ENCODE measurements around the gene TRIO.

The TRIO gene

DNA sequence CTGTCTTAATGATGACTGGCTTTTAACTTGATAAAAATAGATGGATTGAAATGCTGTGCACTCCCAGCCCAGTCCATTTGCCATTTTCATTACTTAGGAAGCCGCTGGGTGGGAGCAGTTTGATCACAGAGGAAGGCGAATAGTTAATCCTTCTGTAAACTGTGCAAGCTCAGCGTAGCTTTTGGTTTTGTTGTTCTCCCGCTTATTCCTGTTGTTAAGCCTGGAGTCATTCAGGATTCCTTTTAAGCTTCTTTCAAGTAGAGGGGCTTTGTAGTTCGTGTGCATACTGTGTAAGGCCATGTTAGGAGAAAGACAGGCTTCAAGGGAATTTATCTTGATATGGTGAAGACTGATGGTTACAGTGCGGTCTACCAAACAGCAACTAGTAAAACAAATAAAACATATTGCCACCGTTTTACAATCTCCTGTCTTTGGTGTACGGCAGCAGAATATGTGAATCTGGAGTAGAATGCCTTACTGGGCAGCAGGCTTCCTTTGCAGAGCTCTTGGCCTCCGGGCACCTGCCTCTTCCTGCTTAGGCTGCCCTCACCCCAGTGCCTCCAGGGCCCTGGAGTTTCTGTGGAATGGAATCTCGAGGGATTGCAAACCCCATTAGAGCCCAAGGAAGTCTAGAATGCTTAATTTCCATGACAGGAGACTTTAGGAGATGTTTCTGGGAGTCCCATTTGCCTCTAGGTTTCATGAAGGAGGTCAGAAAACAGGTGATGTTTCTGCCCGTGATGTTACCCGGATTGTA is 141.4 kb downstream of the TRIO start:
- no peak for DNase-seq (ENCODE audit: low read depth in 1 of 2, low spot score in 1 of 2)

DNA sequence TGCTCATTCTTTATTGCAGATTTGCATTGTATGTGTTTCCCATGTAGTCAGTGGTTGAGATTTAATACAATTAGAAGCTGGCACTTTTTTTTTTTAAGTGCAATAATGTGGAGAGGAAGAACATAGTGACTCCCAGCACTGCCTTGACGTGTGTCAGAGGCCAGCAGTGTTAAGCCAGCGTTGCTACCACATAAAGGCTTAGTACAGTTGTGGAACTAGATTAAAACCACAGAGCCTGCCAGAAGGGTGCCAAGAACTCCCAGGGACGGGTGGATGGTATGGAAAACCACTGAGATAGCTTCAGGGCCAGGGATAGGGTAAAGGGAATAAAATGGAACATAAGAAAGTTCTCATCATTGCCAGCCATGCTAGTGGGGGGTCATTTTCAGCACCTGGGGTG is 142.9 kb downstream of the TRIO start:
- DNase-seq (ENCODE audit: low read depth in 1 of 2, low spot score in 1 of 2) = no peak

DNA sequence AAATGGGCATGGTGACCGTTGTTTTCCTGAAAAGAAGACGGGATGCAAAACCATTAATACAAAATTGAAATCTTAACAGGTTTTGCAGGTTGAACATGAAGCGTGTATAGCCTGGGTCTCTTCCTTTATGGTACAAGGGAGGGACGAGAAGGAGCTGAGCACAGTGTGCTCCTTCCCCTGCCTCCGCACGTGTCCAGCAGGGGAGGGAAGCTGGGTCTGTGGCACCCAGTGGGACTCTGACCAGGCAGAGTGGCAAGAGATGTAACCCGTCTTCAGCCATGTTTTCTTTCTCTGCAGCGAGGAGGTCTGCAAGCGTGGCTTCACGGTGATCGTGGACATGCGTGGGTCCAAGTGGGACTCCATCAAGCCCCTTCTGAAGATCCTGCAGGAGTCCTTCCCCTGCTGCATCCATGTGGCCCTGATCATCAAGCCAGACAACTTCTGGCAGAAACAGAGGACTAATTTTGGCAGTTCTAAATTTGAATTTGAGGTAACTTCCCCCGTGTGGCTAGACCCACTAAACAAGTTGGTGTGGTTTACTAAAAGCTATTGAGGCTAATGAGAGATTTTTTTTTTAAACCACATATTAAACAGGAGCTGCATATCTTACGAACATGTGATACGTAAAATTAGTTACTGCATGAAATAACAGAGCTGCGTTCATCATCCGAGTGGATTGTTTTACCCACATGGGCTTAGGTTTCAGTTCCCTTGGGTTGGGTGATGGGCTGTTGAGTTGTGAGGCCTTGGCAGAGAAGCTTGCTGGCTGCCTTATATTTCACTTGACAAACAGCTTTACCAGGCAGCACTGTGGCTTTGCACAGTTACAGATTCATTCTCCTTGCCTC is 143.7 kb downstream of the TRIO start:
- DNase-seq (ENCODE audit: low read depth in 1 of 2, low spot score in 1 of 2) = no peak

DNA sequence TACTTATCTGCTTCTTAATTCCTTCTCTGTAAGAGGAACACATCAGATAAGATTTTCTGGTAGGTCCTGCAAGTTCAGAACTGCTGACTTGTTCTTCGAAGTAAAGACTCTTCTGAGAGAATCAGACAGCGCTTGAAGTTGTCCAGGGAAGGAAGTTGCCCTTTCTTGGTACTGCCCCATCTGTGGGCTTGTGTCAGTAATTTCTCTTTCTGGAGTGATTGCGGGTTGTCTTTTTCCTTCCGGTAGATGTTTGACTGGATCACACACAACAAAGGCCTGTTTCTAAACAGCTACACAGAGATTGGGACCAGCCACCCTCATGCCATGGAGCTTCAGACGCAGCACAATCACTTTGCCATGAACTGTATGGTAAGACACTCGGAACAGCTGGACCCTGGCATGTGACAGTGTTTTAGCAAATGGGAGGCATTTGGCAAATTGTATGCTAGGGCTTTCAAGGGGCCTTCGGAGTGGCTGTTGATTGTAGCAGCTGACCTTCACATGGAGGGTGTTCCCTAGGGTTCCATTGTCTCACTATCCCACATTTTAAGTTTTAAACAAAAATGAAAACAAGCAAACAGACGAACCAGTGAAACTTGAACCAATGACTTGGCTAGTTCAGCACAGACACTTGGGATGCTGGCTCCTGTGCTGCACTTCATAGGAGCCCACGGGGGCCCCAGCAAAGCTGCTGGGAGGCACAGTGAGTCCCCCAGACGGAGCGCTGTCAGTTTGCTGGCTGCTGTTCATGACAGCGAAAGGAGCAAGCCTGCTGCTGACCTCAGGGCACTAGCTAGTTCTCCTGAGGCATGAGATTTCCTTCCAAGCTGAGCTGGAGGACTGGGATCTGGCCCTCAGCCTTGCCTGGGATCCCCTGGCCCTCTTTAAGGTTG is 149.9 kb downstream of the TRIO start:
- DNase-seq (ENCODE audit: low read depth in 1 of 2, low spot score in 1 of 2) = no peak

DNA sequence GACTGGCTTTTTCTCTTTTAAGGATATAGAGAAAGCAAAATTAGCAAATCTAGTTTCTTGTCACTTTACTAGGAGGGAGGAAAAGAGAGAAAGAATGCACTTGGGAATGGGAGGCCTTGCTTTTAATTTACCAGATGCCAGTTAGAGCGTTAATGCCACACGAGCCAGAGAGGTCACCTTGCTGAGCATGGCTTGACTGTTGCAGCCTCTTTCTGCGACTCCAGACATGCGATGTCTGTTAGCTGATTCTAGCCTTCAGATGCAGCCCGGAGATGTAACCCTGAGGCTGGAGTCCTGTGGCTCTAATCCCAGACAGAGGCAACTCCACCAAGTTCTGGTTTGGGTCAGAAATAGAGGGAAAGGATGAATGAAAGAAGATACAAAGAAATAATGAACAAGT is 152.5 kb downstream of the TRIO start:
- DNase-seq (ENCODE audit: low read depth in 1 of 2, low spot score in 1 of 2) = no peak

DNA sequence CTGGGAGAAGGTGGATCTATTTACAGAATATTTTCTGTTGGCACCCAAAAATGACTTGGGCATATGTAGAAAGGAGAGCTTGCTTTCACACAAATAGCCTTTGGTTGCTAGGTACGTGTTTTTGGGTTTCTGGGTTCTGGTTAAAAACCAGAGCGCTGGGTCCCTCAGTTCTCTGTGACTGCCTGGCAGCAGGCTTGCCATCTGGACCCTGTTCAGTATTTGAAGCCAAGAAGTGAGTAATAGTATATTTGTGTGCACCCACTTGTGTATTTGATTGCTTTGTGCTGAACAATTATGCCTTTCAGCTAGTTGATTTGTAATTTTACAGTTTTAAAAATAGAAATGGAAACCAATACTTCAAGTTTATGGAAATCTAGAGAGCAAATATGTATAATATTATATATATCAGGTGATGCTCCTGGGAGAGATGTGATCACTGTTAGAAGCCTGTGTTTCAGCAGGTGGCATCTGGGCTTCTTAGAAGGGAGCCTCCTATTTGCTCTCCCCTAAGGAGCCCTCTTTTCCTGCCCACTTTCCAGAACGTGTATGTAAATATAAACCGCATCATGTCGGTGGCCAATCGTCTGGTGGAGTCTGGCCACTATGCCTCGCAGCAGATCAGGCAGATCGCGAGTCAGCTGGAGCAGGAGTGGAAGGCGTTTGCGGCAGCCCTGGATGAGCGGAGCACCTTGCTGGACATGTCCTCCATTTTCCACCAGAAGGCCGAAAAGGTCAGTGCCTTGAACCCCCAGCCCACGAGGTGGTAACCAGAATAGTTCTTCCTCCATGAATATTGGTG is 153.6 kb downstream of the TRIO start:
- no peak for DNase-seq (ENCODE audit: low read depth in 1 of 2, low spot score in 1 of 2)

DNA sequence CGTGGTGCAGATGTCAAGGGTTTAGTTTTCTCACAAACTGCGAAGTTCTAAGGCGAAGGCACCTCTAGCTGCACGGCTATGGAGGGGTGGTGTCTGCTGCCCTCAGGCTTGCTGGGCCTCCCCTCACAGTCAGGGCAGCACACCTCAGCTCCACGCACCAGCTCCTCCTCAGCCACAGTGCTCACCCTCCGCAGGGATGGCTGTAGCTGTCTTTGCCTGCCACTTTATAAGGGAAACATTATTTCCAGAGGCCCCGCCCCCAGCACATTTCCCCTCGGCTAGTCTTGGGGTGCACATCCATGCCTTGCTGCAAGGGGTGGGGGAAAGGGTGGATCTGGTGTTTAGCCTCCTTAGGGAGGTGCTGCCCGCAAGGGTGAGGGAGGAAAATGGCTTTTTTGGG is 154.6 kb downstream of the TRIO start:
- no peak for DNase-seq (ENCODE audit: low read depth in 1 of 2, low spot score in 1 of 2)

DNA sequence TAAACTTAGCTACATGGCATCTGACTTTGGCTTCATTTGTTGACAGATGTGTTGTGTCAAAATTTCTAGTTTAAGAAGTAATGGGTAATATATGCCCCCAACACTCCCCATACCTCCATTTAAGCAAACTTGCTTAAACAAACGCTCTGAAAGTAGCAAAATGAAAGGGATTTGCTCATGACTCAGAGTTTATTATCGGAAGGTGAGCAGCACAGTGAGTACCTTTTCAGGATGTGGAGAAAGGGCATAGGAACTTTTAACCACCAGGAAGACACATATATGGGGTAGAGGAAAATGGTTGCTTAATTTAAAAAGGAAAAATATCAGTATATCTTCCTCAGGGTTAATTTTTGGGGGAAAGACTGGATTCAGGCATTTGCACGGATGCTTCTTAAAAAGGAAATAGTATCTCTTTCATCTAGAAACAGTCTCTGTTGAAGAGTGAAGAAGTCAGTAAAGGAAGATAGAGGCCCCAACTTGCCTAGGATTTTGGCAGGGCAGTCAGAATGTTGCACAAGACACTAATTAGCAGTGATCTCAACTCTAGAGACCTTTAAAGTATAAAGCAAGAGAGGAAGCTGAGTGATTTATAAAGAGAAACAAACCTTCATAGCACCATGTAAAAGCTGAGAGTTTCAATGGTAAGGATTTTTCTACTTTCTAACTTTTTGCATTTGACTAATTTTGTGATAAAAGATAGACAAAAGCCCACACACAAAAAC is 155.1 kb downstream of the TRIO start:
- DNase-seq (ENCODE audit: low read depth in 1 of 2, low spot score in 1 of 2) = no peak

DNA sequence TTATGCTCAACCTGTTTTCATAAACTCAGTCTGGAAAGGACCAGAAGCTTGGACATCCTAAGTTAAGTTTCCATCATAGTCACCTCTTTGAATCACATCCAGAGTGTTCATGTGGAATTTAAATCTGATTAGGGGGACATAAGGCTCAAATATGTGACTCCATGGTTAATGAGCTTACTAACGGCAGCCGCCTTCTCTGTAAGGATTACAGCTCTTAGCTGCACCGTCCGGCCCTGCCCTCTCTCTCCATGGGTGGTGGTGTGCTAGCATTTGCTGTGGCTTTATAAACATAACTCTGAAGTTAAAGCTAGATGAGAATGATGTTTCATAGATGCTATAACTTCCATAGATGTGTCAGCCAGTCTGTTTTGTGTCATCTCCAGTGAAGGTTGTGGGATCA is 156.5 kb downstream of the TRIO start:
- DNase-seq (ENCODE audit: low read depth in 1 of 2, low spot score in 1 of 2) = no peak

DNA sequence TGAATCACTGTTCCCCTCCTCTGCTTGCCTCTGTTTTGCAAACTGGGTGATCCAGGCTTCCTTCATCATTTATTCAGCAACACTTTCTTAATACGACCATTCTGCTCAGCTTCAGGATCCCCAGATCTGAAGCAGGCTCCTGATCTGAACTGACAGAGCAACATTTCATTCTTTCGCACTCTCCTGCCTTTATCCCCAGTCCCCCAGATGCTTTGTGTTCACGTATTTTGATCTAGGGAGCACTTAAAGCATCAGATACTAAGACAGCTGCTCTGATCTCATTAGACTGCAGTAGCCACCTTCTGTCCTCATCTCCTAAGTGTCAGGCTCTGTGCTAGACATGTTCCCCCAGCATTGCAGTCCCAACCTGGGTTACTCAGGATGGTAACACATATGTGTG is 158.0 kb downstream of the TRIO start:
- no peak for DNase-seq (ENCODE audit: low read depth in 1 of 2, low spot score in 1 of 2)

DNA sequence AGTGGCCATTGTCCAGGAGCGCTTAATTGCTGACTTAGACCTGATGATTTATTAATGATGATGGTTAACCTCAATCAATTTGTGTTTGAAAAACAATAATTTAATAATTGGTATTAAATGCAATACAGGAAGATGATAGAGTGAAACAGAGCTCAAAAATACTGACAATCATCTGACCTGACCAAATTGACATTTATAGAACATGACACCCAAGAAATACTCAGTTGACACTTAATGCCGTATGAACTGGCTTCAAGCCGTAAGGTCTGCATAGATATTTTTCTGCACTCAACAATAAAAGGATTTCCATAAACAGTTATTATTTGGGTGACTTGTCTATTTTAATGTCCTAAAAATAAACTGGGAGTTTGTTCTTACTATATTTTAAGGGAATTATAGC is 159.2 kb downstream of the TRIO start:
- no peak for DNase-seq (ENCODE audit: low read depth in 1 of 2, low spot score in 1 of 2)

DNA sequence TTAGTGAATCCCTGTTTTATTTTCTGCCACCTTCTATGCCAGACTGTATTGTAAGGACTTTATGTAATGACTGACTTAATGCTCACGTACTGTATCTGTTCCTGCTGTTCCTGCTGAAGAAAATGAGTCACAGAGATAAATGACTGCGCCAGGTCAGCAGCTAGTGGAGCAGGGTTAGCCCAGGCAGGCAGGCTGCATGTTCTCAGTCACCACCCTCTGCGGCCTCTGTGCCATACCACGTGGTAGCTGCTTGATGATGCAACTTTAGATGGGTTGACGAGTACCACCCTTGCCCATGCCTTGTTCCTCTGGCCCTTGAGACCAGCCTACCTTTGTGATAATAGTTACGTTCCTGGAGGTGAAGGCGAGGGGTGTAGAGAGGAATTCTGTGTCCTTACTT is 161.9 kb downstream of the TRIO start:
- DNase-seq (ENCODE audit: low read depth in 1 of 2, low spot score in 1 of 2) = no peak

DNA sequence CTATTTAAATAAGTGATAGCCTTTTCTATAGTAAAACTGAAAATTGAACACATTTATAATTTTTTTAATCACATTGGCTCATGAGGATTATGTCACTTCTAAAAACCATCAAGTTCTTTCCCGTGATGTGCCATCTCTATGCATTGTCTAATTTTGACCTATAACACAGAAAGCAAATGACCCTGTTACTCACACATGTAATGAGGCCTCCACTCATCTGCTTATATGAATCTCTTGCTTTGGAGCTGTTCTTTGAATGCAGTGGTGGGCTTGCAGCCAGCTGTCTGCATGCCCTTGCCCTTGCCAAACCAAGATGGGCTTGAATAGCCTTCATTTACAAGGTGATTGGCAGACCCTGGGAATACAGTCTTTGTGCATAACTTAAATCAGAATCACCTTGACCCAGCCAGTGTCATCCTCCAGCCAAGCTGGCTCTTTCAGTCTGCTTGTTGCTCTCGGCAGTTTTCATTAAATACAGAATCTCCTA is 163.2 kb downstream of the TRIO start:
- DNase-seq (ENCODE audit: low read depth in 1 of 2, low spot score in 1 of 2) = no peak

DNA sequence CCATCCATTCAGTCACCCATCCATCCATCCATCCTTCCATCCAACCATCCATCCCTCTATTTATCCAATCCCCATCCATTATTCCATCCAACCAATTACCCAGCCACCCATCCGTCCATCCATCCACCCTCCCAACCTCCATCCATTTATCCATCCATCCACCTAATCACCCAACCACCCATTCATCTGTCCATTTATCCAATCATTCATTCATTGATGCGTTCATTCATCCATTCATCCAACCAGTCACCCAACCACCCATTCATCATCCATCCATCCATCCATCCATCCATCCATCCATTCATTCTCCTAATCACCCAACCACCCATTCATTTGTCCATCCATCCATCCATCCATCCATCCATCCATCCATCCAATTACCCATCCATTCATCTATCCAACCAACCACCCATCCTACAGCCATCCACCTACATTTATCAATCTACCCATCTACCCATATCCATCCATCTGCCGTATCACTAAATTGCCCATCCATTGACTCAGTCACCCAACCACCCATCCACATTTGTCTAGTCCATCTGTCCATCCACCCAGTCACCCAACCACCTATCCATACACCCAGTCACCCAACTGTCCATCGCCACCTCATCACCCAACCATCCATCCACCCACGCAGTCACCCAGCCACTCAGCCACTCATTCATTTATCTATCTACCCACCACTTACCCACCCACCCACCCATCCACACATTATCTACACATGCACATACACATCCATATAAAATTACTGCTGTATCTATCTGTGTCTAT is 165.4 kb downstream of the TRIO start:
- no peak for DNase-seq (ENCODE audit: low read depth in 1 of 2, low spot score in 1 of 2)

DNA sequence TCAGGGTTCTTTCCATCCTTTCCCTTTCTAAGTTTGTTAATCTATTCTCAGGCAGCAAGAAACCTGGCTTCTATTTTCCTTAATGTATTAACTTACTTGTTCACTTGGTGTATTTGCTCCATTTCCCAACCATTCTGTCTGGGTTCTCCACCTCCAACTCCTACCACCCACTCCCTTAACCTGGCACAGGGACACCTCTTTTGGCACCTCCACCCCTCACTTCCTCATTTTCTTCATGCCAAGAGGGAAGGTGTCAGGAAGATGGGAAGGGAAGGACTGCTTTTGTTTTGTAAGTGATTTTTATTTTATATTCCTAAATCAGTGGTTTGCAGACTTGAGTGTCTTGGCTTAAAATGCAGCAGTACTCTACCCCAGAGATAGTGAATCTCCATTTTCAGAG is 166.1 kb downstream of the TRIO start:
- DNase-seq (ENCODE audit: low read depth in 1 of 2, low spot score in 1 of 2) = no peak

DNA sequence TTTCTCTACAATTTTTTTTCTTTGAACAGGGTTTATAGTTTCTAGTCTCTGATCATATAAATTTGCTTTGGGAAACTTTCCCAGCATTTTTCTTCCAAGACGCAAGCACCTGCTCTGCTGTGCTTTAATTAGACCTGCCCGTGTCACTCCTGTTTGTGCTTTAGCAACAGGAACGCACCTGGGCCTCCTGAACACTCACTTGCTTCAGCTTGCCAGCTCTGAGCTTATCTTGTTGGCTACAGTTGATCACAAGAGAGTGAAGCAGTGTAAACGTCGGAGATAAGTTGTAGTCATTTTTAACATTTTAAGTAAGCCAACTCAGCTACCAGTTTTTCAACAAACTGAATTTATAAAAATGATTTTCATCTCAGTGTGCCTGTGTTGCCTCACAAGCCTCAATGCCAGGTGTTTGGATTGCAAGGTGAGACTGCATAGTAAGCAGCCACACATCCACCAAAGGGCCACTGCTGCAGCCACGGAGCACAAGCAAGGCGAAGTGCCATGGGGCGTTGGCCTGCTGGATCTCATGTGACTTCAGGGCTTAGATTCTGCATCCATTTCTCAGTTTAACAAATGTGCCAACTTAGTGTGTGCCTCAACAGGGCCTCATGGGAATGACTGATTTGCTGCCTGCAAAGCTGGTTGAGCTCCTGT is 166.9 kb downstream of the TRIO start:
- DNase-seq (ENCODE audit: low read depth in 1 of 2, low spot score in 1 of 2) = no peak

DNA sequence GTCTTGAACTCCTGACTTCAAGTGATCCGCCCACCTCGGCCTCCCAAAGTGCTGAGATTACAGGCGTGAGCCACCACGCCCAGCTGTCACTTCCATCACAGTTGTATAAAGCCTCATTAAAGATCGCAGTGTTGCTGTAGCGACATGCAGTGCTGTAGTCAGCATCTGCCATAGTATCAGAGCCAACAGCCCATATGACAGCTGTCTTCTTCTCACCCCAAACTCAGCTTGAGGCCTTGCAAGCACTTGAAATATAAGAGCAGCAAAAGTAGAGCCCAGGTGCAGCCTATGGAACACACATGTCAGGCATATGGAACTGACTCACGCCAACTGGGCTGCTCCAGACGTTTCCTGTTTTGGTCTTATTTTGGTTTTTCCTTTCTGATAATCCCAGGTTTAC is 167.8 kb downstream of the TRIO start:
- DNase-seq (ENCODE audit: low read depth in 1 of 2, low spot score in 1 of 2) = no peak

DNA sequence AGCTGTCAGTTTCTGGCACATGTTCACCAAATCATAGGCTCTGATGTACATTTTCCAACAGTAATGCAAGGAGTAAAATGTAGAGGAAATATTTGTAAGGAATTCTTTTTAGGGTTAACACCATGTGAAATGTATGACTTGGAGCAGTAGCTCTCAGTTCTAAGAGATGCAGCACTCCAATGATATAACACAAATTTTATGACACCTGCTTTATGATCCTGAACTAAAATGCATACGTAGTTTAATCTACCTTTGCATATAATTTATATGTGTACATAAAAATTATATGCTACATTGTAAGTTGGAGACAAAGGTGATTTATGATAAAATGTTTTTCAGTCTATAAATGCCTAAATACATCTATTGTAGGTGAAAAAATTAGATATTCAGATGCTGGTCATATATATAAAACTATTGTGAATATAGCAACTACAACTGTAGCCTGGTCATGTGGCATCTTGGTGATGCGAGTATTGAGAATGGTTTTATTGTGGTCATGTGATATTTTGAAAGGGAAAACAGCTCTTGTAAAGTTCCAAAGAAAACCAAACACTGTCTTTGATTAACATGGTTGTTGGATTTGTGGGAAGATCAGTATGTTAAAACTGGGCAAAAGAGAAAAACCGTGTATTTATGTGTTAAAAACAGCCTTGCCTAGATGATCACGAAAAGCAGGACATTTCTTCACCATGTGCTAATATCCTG is 171.0 kb downstream of the TRIO start:
- no peak for DNase-seq (ENCODE audit: low read depth in 1 of 2, low spot score in 1 of 2)
